ENCODE results near the gene PIGU.

DNA sequence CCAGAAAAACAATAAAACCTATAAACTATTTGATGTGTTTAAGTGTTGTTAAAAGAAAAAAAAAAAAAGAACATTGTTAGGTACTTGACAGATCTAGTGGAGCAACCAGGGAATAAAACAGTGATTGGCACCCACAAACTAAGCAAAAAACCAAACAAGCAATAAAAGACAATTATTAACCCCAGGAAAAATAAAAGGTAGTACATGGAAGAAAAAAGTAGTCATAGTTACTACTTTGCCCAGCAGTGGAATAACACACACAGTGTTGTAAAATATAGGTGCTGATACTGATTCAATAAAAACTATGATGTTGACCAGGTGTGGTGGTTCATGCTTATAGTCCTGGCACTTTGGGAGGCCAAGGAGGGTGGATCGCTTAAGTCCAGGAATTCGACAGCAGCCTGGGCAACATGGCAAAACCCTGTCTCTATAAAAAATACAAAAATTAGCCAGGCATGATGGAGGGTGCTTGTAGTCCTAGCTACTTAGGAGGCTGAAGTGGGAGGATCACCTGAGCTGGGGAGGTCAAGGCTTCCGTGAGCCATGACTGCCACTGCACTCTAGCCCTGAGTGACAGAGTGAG lies 43.9 kb downstream of the PIGU start:
- TF ChIP-seq, protein P1, sequence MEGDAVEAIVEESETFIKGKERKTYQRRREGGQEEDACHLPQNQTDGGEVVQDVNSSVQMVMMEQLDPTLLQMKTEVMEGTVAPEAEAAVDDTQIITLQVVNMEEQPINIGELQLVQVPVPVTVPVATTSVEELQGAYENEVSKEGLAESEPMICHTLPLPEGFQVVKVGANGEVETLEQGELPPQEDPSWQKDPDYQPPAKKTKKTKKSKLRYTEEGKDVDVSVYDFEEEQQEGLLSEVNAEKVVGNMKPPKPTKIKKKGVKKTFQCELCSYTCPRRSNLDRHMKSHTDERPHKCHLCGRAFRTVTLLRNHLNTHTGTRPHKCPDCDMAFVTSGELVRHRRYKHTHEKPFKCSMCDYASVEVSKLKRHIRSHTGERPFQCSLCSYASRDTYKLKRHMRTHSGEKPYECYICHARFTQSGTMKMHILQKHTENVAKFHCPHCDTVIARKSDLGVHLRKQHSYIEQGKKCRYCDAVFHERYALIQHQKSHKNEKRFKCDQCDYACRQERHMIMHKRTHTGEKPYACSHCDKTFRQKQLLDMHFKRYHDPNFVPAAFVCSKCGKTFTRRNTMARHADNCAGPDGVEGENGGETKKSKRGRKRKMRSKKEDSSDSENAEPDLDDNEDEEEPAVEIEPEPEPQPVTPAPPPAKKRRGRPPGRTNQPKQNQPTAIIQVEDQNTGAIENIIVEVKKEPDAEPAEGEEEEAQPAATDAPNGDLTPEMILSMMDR (IDR thresholded peaks at IDR 0.05), result no peak
- no peak for TF ChIP-seq EP300 (IDR thresholded peaks at IDR 0.05)
